IPS-11a (cell line): ENCODE measurements around the gene AK4.

Experiments
- H3K4me3 ChIP-seq: one replicate; pipeline ENCODE4 v1.5.1; 2013; ENCODE audit warnings: low read depth, low read length, control low read depth

AK4 gene

DNA sequence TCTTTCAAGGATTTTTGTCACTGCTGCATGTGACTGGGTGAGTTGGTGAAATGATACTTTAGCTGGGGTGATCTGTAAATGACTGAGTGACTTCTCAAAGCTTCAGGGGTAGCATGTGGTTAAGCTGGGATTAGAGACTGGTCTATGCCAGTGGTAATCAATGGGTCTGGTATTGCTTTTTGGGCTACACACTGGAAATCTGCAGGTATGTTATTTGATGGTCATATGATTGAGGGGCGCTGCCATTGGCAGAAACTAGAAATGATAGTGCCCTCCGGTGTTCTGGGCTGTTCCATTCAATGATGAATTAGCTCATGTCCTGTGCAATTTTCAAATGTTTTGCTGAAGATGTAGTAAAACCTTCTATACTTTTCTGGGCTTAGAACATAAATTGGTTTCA is 121.6 kb downstream of the AK4 start:
- no peak overlapping the region for H3K4me3 ChIP-seq

DNA sequence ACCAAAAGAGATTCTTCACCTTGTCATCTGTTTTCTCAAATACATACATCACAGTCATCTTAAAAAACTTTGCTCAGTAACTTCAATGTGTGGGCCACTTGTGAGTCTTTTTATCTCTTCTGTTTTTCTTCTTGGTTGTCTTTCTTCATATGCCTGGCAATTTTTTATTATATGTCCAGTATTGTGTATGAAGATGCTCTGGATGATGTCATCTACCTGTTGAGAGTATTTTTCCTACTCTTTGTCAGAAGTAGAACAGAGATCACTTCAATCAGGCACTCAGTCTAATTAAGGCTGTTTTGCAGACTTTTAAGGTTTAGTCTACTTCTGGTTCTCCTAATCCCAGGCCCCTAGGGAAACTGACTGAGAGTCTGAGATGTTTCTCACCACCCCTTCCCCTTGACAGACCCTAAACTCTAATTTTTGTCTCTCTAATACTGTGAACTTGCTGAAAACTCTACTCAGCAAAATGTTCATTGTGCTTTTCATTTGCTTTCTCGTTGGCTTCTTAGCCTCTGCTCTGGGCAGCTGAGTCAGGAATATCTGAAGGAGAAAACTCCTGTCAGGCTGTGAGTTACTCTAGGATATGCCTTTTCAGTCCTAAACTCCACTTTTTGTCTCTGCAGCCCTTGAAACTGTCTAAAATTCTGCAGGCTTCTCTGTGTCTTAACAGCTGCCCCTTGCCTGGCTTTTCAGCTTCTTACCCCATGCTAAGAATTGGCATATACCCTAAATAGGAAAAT is 128.4 kb downstream of the AK4 start:
- H3K4me3 ChIP-seq, result no peak overlapping the region

DNA sequence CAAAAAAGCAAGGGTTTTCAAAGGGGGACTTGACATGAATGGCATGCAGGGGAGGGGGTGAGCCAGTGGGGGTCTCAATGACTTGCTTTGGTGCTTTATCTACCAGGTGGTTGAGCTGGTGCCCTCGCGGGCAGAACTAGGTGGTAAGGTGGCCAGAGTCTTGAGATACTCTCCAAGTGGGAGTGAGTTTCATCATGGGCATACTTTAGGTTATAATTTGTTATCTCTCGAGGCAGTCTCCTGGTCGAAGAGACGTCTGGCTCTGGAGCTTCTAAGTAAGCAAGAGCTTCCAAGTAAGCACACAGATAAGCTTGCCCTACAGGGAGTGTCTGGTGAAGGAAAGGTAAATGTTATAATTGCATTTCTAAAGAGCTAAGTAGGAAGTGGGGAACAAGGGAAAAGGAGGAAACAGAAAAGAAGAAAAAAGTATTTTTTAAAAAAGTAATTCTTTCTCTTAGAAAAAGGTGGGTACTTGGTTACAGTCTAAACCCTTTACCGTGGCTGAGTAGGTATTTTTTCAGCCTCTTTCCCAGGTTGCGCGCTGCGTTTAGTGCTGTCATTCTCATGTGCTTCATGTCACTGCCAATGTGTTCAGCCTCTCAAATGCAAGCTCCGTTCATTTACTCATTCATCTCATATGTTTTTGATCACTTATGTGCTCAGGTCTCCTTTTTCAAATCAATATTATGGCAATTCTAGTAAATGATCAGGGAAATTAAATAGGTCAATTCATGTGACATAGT is 129.8 kb downstream of the AK4 start:
- no peak overlapping the region for H3K4me3 ChIP-seq

DNA sequence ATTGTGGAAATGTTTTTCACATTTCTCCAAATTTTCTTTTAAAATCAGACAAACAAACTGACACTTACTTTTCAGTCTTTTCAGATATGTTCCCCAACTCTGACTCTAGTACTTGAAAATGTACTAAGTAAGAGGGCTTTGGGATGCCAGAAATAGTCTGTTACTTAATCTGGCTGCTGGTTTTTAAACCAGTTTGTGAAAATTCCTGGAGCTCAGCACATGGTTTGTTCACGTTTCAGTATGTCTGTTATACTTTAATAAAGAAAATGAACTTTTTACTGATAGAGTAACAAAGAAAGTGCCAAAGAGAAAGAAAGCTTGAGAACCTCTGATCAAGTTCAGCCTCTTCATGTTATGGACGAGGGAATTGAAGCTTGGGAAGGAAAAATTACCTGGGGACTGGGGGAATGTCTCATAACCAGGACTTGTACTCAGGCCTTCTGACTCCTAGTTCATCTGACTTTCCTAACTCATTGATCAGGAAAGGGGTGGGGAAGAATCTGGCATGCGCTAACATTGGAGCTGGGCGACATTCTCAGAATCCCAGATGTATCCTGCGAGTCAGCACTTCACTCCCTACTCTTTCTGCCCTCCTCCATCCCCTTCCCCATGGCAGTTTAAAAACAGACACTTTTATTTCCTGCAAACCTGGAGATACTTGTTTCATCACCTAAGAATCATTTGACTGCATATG is 130.5 kb downstream of the AK4 start:
- no peak overlapping the region for H3K4me3 ChIP-seq

DNA sequence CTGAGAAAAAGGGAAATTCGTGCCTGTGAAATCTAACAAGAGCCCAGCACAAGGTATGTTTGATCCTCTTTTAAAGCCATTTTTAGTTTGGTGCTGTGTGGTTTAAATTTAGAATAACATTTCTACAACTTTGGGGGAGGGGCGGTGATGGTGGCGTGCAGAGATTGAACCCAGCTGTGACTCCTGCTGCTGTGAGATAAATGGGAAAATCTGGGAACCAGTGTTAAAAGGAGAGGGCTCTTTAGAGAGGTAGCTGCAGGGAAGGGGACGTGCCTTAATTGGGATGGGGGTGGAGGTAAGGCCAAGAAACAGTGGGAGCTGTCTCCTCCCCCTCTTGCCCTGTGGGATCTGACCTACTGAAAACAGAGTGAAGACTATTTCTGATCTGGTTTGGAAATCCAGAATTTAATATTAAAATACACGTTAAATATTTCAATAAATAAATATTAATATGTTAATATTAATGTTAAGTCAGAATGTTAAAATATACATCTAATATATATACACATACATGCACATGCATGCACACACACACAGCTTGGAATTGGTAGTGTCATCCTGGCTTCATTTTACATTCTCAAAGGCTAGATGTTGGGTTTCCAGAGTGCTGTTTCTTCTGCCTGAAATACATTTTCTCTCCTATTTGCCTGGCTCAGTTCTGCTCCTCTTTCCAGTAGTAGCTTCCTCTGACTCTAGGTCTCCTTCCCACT is 131.2 kb downstream of the AK4 start:
- H3K4me3 ChIP-seq, result peak overlapping the region; percentile 10
